CD4-positive, alpha-beta T cell treated with Interleukin-6 at 100 ng/mL for 8 hours (primary cell): ENCODE measurements around the gene VEGFA.

Experiments used
- DNase-seq: peaks from one replicate; pipeline ENCODE4 v3.0.0-alpha.2; 2020; ENCODE audit warnings: mixed read lengths, low spot score

The VEGFA gene

DNA sequence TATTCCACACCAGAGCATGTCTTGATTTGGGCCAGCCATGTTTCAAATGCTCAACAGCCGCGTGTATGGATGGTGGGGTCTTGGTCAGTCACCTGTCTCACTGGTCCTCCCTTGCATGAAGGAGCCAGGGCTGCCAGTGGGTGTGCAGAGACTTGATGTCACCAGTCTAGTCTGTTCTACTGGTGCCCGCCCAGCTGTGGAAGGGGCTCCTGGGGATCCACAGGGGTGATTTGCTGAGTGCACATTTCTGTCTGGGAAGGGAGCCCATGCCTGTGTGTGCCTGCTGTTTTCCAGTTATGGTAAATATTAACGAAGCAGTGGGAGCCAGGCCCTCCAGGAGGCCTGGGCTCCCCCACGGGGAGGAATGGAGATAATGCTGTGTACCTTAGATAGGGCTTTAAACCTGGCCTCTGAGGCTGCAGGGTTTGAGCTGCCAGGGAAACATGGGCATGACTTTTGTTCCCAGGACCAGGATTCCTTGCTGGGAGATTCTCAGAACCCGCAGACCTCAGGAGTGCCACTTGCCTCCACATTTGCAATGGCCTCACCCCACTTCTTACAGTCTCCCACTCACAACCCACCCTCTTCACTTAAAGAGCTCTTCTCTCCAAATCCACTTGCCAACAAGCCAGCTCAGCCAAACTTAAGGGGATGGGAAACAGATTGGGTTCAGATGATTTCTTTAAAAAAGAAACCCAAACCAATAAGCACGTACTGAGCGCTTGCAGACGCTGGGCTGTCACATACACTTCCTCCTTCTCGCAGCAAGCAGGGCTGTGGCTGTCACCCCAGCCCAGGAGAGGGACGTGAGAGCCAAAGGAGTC lies 54.1 kb downstream of the VEGFA start:
- DNase-seq = no peak

DNA sequence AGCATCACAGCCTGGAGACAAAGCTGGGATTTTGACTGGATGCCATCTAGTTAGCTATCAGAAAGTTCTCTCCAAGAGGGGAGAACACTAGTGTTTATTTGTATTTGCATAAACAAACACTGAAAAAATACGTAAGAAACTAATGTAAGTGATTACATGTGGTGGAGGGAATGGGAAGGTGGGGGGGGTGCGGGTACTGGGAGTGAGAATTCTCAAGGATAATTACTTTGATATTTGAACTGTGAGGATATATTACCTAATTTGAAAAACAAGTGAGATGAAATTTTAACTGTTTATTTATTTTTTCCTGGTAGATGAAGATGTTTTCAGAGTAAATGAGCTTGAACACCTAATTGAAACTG lies 54.7 kb downstream of the VEGFA start:
- no peak for DNase-seq

GRCh38 chr6:43825187-43826115 lies 55.4 kb downstream of the VEGFA start:
- no peak for DNase-seq

DNA sequence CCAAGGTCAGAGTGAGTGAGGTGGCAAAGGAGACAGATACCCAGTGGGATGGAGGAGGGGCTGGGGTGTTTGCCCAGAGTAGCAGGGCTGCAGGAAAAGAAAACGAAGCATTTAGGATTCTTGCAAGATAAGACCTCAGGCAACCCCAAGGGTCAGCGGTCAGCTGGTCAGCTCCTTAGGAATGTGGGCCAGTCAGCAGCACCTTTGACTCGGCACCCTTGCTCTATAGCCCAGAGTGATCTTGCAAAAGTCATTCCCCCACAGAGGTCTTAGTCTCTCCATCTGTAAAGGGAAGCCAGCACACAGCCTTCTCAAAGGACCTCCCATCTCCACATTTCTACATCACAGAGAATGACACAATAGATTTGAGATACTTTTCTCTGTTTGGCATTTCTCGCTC lies 56.7 kb downstream of the VEGFA start:
- DNase-seq = no peak

DNA sequence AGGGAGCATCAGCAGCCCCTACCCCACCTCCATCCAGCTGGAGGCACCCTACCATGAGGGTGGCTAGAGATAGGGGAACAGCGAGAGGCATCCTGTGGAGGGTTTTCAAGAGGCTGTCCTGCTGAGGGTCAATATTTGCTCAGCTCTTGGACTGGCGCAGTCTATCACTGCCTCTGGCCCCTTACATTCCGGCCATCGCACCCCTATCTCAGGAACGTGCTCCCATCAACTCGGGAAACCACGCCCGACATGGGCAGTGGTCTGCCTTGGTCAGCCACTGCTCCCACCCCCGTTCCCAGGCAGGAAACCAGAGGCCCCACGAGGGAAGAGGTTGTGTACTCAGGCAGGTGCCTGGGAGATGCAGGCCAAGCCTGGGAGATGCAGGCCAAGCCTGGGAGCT lies 57.9 kb downstream of the VEGFA start:
- no peak for DNase-seq

DNA sequence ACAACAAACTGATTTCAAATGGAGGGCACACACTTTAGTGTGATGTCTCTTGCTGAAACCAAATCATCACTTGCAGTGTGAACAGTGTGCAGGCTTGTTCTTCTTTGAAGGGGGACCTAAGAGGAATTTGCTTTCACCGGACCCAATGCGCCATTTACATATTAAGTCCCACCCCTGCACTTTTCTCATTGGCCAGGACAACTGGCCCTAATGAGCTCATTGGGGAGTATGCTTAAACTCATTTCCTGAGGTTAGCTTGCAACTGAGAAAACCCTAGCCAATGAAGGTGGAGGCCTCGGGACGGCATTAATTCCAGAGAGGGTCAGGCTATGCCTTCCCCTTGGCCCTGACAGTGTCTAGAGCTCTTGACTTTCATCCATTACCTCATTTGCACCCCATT lies 58.7 kb downstream of the VEGFA start:
- DNase-seq = no peak

DNA sequence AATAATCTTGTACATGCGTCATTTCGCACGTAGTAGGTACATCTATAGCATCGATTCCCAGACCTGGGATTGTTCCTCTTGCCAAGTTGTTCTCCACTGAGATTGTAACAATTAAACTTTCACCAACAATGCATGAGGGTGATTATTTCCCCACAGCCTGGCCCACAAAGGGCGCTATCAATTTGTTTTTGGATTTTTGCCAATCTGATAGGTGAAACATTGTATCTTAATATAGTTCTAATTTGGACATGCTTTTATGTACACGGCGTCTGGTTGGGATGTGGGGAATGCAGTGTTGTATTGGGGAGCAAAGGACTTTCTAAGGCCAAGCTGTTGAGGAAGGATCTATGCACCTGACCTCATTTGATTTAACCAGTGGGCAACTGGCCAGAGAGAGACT lies 59.5 kb downstream of the VEGFA start:
- DNase-seq = no peak

- no peak for DNase-seq
Observed at GRCh38 chr6:43830775-43831174, 60.8 kb downstream of the VEGFA start.

DNA sequence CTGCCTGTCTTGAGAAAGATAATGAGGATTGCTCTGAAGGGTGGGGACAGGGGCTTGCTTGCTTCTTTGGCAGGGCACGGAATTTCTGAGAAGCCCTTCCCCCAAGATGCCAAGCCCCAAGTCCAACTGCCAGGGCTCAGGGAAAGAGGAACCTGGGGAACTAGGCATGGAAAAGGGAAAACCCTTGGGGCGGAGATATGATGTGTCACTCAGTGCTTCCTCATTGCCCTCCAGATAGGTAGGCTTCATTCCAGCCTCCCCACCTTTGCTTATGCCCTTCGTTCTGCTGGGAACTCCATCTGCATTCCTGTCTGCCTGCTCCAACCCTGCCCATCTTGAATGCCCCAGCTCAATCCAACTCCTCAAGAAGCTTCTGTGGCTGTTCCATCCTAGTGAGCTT lies 61.2 kb downstream of the VEGFA start:
- no peak for DNase-seq

- DNase-seq = no peak
Observed at GRCh38 chr6:43833223-43833995, 63.4 kb downstream of the VEGFA start.

DNA sequence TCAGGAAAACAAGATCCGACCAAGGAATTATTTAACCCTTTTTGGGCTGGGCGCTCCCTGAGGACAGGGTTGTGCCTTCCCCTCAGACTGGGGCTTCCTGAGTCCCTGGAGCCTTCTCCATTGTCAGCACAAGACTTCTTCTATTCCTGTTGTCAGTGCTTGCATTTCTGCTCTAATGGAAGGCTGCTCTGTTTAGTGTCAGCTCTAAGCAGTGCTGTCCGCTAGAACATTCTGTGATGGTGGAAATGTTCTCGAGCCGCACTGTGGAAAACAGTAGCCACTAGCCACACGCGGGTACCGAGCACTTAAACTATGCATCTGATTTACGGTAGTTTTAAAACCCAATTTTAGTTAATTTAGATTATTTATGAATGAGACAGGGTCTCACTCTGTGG lies 64.0 kb downstream of the VEGFA start:
- no peak for DNase-seq

- no peak for DNase-seq
Observed at GRCh38 chr6:43834528-43835155, 64.6 kb downstream of the VEGFA start.

DNA sequence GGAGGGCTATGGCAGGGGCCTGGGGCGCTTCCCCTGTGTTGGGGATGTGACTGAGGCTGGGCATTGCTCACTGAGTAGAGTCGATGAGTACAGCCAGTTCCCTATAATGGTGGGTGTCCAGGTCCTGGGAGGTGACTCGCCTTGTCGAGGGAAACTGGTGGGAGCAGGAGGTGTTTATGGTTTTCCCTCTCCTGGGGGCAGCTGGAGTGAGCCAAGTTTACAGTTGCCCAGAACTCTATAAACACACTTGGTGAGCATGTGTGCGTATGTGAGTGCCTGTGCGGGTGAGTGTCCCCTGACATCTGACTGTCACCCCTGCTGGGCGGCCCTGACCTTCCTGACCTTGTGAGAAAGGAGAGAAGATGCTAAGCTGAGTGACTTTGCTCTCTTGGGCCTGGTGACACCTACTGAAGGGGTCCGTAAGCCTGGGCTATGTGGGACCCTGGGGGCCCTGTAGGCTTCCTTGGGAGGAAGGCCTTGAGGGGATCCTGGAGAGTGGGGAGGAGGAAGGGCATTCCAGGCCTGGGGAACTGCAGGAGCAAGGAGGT lies 65.9 kb downstream of the VEGFA start:
- DNase-seq = no peak
